ENCODE results near the gene DNASE1L1.

The DNASE1L1 gene, protein sequence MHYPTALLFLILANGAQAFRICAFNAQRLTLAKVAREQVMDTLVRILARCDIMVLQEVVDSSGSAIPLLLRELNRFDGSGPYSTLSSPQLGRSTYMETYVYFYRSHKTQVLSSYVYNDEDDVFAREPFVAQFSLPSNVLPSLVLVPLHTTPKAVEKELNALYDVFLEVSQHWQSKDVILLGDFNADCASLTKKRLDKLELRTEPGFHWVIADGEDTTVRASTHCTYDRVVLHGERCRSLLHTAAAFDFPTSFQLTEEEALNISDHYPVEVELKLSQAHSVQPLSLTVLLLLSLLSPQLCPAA

DNA sequence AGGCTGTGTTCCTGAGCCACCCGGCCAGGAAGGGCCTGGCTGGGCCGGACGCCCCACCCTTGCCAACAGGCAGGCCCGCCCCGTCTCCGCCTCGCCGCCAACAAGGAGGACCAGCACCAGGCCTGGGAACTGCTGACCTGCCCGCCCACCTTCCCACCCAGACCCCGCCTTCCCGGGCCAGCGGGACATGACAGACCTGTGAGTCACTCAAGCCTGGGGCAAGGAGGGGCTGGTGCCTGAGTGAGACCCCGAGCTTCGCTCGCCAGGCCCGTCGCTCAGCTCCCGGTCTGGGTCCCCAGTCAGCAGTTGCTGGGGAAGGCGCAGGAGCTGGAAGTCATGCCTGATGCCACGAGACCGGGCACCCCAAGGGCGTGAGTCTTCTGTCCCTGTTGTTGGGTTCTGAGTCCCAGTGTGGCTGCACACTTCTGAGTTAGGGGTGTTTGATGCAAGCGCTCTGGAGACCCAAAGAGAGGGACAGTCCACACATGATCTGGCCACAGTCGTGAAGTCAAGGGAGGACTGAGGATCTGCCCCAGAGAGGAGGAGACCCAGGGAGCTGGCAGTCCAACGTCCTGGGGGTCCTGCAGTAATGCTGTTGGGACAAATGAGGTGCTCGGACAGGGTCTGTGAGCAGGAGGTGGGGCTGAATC, at the start of gene DNASE1L1:
DNASE1L1 (minus strand) TSS at position 33 of the 650 bp plus-strand sequence. CDS start 3,686 bp downstream, outside the sequence.
- DNase-seq: no peak

DNA sequence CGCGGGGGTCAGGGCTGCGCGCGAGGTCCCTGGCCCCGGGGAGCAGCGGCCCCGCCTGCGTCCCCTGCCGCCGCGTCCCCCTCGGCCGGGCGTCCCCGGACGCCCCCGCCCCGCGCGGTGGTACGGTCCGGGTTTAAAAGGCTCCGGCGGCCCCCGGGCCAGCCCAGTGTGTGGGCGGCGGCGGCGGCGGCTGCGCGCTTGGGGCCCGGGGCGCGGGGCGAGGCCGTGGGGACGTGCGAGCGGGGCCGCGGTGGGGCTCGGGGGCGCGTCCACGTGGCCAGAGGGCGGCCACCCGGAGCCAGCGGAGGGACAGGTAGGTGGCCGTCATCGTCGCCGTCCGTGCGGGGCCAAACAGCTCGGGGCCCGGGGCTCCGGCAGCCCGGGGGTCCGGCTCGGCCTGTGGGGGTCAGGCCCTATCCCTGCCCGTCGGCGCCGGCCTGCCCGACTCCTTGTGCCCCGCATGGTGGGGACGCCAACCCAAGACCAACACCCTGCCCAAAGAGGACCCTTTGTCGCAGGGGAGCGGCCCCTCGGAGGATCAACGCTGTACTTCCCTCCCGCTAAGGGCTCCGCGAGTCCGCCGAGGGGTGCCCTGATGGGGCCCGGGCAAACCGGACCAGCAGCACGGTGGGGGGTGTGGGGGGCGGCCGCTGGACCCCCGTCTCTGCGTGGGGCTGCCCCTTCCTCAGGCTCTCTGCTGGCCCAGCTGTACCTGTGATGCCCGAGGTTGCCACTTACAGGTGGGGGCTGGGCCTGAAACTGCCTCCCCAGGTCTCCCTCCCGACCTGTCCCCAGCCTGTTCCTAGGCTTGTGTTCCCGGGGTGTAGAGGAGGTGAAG, 49.3 kb upstream of the DNASE1L1 start, which contains the start of gene PLXNA3:
PLXNA3 (plus strand) TSS at position 166 of the 838 bp plus-strand sequence. CDS start 1,903 bp downstream, outside the sequence.
- DNase-seq: peak; percentile 60

DNA sequence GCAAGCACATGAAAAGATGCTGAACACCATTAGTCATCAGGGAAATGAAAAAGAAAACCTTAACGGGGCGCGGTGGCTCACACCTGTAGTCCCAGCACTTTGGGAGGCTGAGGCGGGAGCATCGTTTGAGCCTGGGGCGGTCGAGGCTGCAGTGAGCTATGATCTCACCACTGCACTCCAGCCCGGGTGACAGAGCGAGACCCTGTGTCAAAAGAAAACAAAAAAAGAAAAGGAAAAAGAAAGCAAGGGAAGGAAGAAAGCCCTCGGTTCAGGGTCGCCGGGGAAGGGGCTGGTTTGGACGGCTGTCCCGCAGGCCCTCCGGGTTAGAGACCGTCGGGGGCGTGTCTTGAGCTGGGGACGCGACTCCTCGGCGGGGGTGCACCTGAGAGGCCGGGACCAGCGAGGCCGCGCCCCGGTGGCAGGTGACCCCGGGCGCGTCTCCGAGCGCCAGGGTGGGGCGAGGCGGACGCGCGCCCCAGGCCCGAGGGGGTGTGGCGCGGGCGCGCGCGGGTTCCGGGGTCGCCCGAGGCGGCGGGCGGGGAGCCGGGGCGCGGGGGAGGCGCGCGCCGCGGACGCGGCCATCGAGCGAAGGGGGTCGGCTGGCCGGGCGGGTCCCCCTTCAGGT, 48.5 kb upstream of the DNASE1L1 start:
- DNase-seq: peak; percentile 36

DNA sequence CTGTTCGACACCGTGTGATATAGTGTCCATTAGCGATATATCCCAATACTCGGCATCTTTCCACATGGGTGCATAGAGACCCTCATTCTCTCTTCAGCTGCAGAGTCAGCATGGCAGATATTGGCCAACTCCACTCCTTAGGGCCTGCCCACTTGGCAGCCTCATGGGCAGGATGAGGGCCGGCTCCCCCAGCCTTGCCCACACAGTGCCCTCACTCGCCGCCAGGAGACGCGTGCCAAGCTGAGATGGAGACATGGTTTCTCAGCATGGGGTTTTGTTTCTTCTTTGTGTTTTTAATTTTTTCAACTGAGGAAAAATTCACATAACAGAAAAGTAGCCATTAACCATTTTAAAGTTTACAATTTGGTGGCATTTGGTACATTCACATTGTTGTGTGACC, 43.8 kb upstream of the DNASE1L1 start:
- no peak for DNase-seq

DNA sequence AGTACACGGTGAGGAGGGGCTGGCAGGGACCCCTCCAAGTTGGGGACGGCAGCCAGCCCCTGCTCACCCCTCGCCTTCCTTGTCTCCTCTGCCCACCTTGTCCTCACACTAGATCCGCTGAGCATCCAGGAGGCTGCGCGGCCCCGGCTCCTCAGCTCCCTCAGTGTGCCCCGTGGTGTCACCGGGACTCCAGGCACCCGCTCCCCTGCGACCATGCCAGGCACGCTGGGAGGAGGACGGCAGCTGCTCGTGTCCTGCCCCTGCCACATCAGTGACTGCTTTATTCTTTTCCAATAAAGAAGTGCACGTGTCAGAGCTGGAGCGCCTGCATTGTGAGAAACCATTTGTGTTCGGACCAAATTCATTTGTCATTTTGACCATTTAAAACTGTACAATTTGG, 41.3 kb upstream of the DNASE1L1 start:
- DNase-seq: no peak

DNA sequence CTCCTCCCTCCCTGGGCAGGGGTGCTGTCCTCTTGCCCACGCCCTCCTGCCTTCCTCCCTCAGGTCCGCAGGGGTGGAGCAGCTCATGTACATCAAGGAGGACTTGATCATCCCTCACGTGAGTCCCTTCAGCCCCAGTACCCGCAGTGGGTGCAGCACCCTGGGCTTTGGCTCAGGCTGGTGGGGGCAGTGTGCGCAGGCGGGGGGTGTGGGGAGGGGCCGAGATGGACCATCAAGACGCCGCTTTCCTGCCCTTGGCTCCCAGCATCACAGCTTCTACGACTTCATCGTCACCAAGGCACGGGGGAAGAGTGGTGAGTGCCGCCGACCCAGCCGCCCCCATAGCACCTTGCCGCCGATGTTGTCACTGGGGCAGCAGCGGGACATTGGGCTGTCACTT, 40.6 kb upstream of the DNASE1L1 start:
- no peak for DNase-seq

DNA sequence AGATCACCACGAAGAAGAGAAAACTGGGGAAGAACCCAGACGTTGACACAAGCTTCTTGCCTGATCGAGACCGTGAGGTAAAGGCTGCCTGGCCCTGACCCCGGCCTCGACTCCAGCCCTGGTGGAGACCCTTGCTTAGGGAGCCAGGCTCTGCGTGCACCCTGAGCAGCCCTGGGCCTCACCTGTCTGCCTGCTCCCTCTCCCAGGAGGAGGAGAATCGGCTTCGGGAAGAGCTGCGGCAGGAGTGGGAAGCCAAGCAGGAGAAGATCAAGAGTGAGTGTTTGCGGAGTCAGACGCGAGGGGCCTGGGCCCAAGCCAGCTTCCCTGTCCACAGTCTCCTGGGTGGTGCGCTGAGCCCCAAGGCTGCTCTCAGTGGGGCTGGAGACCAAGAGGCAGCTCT, 39.4 kb upstream of the DNASE1L1 start:
- no peak for DNase-seq

DNA sequence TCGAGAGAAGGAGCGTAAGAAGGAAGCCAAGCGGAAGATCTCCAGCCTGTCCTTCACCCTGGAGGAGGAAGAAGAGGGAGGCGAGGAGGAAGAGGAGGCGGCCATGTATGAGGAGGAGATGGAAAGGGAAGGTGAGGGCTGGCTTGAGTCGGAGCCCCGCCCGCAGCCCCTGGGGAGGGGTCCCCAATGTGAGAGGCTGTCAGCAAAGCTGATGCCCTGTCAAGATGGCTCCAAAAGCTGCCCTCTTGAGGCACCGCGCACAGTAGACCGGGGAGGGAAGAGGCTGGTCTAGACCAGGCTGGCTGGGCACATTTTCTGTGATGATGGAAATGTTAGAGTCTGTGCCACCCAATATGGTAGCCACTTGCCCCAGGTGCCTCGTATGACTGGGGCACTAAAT, 37.4 kb upstream of the DNASE1L1 start:
- DNase-seq: no peak

DNA sequence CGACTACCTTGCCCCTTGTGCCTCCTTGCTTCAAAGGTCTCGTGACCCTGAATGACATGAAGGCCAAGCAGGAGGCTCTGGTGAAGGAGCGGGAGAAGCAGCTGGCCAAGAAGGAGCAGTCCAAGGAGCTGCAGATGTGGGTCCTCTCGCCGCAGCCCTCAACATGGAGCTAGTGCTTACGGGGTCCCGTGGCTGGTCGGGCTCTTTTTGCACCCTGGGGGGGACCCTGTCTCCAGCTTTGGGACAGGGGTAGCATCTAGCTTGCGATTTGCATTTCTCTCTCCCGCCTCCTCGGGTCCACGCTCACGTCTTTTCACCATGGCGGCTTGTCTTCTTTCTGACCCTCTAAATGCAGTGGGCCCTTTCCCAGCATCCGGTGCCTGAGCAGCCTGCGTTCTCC, 36.7 kb upstream of the DNASE1L1 start:
- no peak for DNase-seq

DNA sequence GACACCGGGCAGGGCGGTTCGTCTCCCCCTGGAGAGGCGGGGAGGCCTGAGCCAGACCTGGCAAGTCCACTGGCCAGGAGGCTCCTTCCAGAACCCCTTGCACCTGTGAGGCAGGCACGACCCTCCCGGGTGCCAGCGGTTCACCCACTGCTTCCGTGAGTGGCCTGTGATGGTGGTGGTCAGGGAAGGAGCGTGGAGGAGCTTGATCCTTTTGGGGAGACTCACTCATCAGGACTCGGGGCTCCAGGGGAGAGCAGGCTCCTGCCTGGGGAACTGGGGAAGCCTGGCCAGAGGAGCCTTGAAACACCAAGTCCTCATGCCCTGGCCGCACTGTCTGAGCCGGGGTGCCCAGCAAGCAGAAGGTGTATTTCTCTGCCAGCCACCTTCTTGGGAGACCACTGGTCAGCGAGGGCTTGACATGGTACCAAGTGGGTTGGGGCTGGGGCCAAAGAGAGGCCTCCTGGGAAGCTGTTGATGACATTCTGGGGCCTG, 35.7 kb upstream of the DNASE1L1 start:
- no peak for DNase-seq

DNA sequence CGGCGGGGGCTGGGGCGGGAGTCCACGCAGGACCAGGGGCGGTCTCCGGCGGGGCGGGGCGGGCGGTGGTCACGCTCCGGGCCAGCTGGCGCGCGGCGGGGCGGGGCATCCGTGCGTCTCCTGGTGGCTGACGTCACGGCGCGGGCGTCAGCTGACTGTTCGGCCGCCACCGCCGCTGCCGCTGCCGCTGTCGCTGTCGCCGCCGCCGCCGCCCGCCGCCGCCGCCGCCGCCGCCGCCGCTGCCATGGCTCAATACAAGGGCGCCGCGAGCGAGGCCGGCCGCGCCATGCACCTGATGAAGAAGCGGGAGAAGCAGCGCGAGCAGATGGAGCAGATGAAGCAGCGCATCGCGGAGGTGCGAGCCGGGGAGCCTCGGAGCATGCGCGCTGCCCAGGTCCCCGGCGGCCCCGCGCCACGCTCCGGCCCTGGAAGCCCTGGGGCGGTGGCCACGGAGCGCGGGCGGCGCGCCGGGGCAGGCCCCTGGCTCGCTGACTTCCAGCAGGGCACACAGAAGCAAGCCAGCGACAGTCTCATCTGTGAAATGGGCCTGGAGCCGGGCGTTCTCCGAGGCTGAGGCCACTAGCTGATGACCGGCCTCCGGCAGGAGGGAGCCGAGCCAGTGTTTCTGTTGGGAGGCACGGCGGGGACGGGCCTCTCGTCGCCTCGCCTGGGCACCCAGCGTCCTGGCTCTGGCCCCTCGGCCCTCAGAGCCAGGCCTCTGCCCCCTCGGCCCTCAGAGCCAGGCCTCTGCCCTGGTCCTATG, 35.1 kb upstream of the DNASE1L1 start, which contains the start of gene FAM50A:
FAM50A (plus strand) TSS at position 150 of the 763 bp plus-strand sequence; CDS start at position 245, 95 bp downstream.
- DNase-seq: peak; percentile 72

DNA sequence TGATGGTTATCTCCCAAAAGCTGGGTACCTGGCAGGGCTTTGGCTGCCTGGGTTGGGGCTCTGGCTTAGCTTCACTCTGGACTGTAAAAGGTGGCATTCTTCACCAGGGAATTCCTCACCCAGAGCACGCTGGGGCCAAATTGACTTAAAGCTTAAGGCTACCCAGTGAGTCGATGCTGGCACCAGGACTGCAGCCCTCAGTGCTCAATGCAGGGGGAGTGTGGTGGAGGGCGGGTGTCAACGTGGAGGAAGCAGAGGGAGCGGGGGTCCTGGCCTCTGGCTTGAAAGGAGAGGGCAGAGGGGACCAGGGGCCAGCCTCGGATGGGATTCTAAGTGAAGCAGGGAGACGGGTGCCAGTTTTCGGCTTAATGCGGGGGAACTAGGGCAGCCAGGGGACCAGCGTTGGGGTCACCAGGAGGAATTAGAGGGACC, 34.4 kb upstream of the DNASE1L1 start:
- DNase-seq: no peak

DNA sequence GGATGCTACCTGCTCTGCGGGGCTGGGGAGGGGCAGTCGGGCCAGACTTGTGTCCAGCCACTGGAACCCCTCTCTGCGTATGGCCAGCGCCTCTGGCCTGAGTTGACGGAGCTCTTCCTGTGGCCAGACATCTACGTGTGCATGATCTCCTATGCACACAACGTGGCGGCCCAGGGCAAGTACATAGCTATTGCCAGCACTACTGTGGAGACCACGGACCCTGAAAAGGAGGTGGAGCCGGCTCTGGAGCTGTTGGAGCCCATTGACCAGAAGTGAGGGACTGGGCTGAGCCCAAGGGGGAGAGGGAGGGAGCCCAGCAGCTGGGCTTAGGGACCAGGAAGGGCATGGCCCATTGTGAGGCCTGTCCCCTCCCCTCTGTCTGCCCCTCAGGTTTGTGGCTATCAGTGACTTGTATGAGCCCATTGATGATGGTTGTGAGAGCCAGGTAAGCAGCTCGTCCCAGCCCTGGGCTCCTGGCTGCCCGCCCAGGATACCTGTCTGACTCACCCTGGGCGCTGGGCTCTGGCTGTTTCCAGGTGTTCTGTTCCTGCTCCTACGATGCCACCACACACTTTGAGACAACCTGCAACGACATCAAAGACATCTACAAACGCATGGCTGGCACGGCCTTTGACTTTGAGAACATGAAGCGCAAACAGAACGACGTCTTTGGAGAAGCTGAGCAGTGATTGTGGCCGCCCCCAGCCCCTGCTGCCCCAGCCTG, 33.1 kb upstream of the DNASE1L1 start:
- no peak for DNase-seq

DNA sequence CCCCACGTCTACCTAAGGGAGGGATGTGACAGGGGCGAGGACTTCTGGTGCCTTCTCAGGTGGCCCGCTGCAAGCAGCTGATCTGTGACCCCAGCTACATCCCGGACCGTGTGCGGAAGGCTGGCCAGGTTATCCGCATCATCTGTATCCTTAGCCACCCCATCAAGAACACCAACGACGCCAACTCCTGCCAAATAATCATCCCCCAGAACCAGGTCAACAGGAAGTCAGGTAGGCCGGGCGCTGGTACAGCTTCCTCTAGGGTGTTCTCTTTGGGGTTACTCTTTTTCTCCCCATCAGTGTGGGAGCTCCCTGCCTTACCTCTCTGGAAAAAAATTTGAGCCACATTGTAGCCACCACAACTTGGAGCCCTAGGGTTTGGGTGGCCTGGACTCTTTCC, 32.5 kb upstream of the DNASE1L1 start:
- no peak for DNase-seq

DNA sequence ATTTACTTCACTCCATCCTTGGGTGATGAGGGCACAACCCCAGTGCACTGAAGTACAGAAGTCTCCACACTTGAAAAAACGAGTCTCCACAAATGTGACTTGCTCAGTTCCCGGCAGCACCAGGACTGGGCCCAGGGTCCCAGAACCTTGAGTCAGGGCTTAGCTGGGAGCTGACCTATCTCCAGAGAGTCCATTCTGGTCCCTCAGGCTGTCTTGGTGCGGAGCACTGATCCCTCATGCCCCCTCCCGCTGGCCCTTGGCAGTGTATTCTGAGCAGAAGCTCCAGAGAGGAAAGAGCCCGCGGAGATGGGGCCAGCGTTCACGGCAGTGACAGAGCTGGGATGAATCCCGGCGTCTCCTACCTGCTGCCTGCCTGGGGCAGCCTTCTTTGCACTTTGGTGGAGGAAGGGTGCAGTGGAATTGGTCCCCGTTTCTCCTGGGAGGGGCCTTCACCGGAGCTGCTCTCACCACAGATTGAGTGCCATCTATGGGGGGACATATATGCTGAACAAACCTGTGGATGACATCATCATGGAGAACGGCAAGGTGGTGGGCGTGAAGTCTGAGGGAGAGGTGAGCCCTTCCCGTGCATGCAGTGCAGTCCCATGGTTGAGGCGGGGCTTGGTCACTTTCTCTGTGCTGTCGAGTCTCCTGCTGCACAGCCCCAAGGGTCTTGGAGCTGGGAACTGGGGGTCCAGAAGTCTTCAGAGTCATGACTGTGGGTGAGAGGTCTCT, 31.7 kb upstream of the DNASE1L1 start:
- no peak for DNase-seq

DNA sequence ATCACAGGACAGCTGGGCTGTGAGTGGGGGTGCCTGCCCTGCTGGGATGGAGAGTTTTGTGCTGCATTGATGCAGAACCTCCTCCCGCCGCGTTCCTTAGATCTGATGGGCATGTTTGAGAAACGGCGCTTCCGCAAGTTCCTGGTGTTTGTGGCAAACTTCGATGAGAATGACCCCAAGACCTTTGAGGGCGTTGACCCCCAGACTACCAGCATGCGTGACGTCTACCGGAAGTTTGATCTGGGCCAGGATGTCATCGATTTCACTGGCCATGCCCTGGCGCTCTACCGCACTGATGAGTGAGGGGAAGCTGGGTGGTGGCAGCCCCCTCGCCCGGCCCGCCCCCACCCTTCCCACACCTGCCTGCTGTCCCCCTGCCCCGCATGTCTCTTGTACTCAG, 30.8 kb upstream of the DNASE1L1 start:
- DNase-seq: no peak

DNA sequence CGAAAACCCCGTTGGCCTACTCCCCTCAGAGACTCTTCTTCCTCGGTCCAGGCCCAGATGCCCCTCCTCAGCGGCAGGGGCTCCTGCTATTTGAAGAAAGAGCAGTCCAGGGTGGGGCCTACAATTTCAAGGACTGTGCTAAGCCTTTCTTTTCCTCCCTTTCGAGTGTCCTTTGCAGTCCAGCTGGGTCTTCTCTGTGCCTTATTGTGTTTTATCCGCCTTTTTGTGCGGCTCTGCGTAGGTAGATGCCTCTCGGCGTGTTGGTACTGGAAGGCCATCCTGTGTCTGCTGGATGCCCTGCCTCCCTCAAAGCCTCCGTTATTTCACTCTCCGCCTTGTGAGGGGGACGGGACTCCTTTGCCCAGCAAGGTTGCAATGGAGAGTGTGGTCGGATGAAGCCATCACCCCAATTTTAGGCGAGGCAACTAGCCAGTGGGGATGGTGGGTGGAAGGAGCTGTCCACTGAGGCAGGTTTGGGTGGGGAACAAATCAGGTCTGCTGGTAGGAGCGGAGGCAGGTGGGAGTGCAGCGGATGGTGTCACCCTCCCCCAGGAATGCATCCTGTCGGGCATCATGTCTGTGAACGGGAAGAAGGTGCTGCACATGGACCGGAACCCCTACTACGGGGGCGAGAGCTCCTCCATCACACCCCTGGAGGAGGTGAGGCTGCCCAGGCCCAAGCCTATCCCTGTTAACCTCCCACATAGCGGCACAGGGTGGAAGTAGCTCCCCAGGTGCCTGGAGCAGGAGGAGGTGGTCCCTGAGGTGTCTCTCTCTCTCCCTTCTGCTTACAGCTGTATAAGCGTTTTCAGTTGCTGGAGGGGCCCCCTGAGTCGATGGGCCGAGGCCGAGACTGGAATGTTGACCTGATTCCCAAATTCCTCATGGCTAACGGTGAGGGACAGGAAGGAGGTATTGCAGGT, 29.2 kb upstream of the DNASE1L1 start:
- no peak for DNase-seq

DNA sequence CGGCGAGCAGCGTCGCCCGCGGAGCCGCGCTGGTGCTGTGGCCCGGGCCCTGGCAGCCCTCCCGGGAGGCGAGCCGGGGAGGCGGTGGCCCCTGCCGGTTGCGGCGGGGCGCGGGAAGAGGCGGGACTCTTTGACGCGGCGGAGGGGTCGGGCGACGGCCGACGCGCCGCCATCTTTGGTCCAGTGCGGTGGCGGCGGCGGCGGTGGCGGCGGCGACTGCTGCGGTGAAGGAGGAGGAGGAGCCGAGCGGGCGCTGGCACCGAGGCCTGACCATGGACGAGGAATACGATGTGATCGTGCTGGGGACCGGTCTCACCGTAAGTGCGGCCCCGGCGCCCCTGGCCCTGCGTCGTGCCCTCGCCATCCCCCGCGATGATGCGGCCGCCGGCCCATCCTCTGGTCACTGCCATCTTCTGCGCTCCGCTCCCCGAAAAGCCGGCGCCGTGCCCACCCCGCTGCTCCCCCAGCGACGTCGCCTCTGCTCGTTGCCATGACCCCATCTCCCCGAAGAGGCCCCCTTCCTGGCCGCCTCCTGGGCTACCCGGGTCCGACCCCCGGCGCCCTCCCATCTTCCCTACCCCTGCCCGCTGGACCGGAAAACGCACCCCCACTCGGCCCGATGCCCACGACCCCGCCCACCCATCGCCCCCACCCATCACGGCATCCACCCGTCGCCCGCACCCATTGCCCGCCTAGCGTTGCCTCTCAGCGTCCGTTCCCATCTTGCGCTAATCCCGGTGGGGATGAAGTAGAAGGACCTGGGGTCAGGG, 28.1 kb upstream of the DNASE1L1 start, which contains the start of gene GDI1:
GDI1 (plus strand) TSS at position 172 of the 770 bp plus-strand sequence; CDS start at position 273, 101 bp downstream.
- peak; percentile 54 for DNase-seq

All from stimulated activated CD4-positive, alpha-beta T cell treated with anti-CD3 and anti-CD28 coated beads, Interleukin-4, amount 100 ng/mL, for 24 hours (primary cell).